SK-N-SH (cell line): ENCODE results near the gene SPDYA. TPM values are rescaled to one million over a fixed set of nuclear protein-coding genes. Genes with fewer than 3 reads are reported as not detected.

Source experiments
- CTCF ChIA-PET: fragments of 300-600, 350-600 bp; formaldehyde crosslinking; extraction: SDS; loops from one replicate; lab custom pipeline; 2021; lab: Yijun Ruan, JAX
- POLR2A ChIA-PET: fragments of 350-600 bp; sonication (Branson Sonifier 250); formaldehyde crosslinking; extraction: SDS; loops from one replicate; lab custom pipeline; 2020; ENCODE audit warnings: antibody characterized with exemption, inconsistent platforms; lab: Yijun Ruan, JAX
- DNase-seq: peaks from one replicate; pipeline ENCODE4 v3.0.0; 2012
- H2AFZ ChIP-seq: fragments of 200-600 bp; sonication (generic); 2 replicates; pipeline ENCODE4 v1.8.1; 2016; ENCODE audit warnings: antibody characterized with exemption, mild to moderate bottlenecking, low read depth
- H3F3A ChIP-seq: fragments of 200-600 bp; sonication (generic); replicated peaks from 2 replicates; pipeline ENCODE3; 2016; ENCODE audit warnings: antibody characterized with exemption, mild to moderate bottlenecking; ENCODE audit not compliant: insufficient read depth
- H3K27ac ChIP-seq, 2 experiments: fragments of 200-500 bp in 1 of 2; fragments of 200-600 bp in 1 of 2; sonication (Bioruptor generic) in 1 of 2; sonication (generic), shearing (Covaris generic) in 1 of 2; 2 replicates each; pipeline versions ENCODE4 v1.5.1 to v1.6.1; 2014 to 2016; ENCODE audit warnings: low read depth in 2 of 2, inconsistent platforms in 1 of 2, low read length in 1 of 2, mild to moderate bottlenecking in 1 of 2, mixed read lengths in 1 of 2
- H3K27me3 ChIP-seq: fragments of 200-600 bp; sonication (generic), shearing (Covaris generic); 2 replicates; pipeline ENCODE4 v1.6.1; 2016; ENCODE audit warnings: mixed run types; ENCODE audit not compliant: insufficient read depth
- H3K36me3 ChIP-seq, 2 experiments: fragments of 200-500 bp in 1 of 2; fragments of 200-600 bp in 1 of 2; sonication (Bioruptor generic) in 1 of 2; sonication (generic) in 1 of 2; replicated peaks in 1 of 2; 2 replicates each; pipeline versions ENCODE3 to v1.5.1; 2014 to 2016; ENCODE audit warnings: low read length in 1 of 2, mild to moderate bottlenecking in 1 of 2; ENCODE audit not compliant: insufficient read depth in 2 of 2, control insufficient read depth in 1 of 2
- H3K4me1 ChIP-seq, 2 experiments: fragments of 200-500 bp in 1 of 2; fragments of 200-600 bp in 1 of 2; sonication (Bioruptor generic) in 1 of 2; sonication (generic), shearing (Covaris generic) in 1 of 2; 2 replicates each; pipeline versions ENCODE4 v1.5.1 to v1.6.1; 2014 to 2016; ENCODE audit warnings: low read depth in 1 of 2, low read length in 1 of 2, mixed run types in 1 of 2; ENCODE audit not compliant: insufficient read depth in 2 of 2, control insufficient read depth in 1 of 2
- H3K4me2 ChIP-seq: fragments of 200-600 bp; sonication (generic), shearing (Covaris generic); 2 replicates; pipeline ENCODE4 v1.6.1; 2017; ENCODE audit warnings: mixed run types
- H3K4me3 ChIP-seq, 2 experiments: fragments of 200-500 bp in 1 of 2; fragments of 200-600 bp in 1 of 2; sonication (Bioruptor generic) in 1 of 2; sonication (generic), shearing (Covaris generic) in 1 of 2; 2 replicates each; pipeline versions ENCODE4 v1.5.1 to v1.8.1; 2014 to 2016; ENCODE audit warnings: low read depth in 2 of 2, inconsistent platforms in 1 of 2, low read length in 1 of 2, mild to moderate bottlenecking in 1 of 2, mixed read lengths in 1 of 2, moderate library complexity in 1 of 2
- H3K79me2 ChIP-seq: fragments of 200-600 bp; sonication (generic); 2 replicates; pipeline ENCODE4 v1.8.1; 2017; ENCODE audit warnings: mild to moderate bottlenecking; ENCODE audit not compliant: insufficient read depth
- H3K9ac ChIP-seq: fragments of 200-600 bp; sonication (generic); 2 replicates; pipeline ENCODE4 v1.6.1; 2017; ENCODE audit warnings: mixed run types
- H3K9me2 ChIP-seq: fragments of 200-600 bp; sonication (generic); 2 replicates; pipeline ENCODE4 v1.6.1; 2017; ENCODE audit warnings: mixed run types
- H3K9me3 ChIP-seq: fragments of 200-600 bp; sonication (generic); 2 replicates; pipeline ENCODE4 v1.6.1; 2017; ENCODE audit warnings: mixed run types, mild to moderate bottlenecking, moderate library complexity
- H4K20me1 ChIP-seq: fragments of 200-600 bp; sonication (generic); 2 replicates; pipeline ENCODE4 v1.6.1; 2017; ENCODE audit warnings: mild to moderate bottlenecking, mixed run types; ENCODE audit not compliant: insufficient read depth
- CTCF ChIP-seq: fragments of 200-600 bp; sonication (generic); IDR thresholded peaks from 2 replicates; pipeline ENCODE4 v1.6.1; 2017; ENCODE audit warnings: antibody characterized with exemption, mild to moderate bottlenecking, moderate library complexity
- ELF1 ChIP-seq: IDR thresholded peaks from 2 replicates; pipeline ENCODE4 v1.4.0; 2012
- EP300 ChIP-seq, 2 experiments: IDR thresholded peaks; 2 replicates each; pipeline versions ENCODE4 v1.4.0 to v1.6.1; 2012; ENCODE audit warnings: borderline replicate concordance in 1 of 2, low read depth in 1 of 2, low read length in 1 of 2
- FOSL2 ChIP-seq: IDR thresholded peaks from 2 replicates; pipeline ENCODE4 v1.4.0; 2012; ENCODE audit warnings: low read depth, mild to moderate bottlenecking, moderate library complexity, borderline replicate concordance
- GABPA ChIP-seq: IDR thresholded peaks from 2 replicates; pipeline ENCODE4 v1.4.0; 2012; ENCODE audit warnings: low read depth, mild to moderate bottlenecking
- GATA2 ChIP-seq: sonication (generic); formaldehyde crosslinking; IDR thresholded peaks from 2 replicates; pipeline ENCODE4 v1.5.0; 2020; ENCODE audit warnings: mild to moderate bottlenecking, missing genetic modification reagents
- JUND ChIP-seq: IDR thresholded peaks from 2 replicates; pipeline ENCODE4 v1.4.0; 2012
- MXI1 ChIP-seq: IDR thresholded peaks from 2 replicates; pipeline ENCODE4 v1.6.1; 2012; ENCODE audit warnings: mild to moderate bottlenecking, low read depth, low read length, improper control_type of control experiment
- NFIC ChIP-seq: IDR thresholded peaks from 2 replicates; pipeline ENCODE4 v1.4.0; 2012; ENCODE audit warnings: borderline replicate concordance
- NRF1 ChIP-seq: IDR thresholded peaks from 2 replicates; pipeline ENCODE4 v1.6.1; 2012; ENCODE audit warnings: low read depth, mild to moderate bottlenecking, low read length
- POLR2AphosphoS5 ChIP-seq: IDR thresholded peaks from 2 replicates; pipeline ENCODE4 v1.6.1; 2012; ENCODE audit warnings: low read depth, low read length
- RFX5 ChIP-seq: IDR thresholded peaks from 2 replicates; pipeline ENCODE4 v1.6.1; 2012; ENCODE audit warnings: mild to moderate bottlenecking, improper control_type of control experiment, low read length
- RXRA ChIP-seq: IDR thresholded peaks from 2 replicates; pipeline ENCODE4 v1.4.0; 2012; ENCODE audit warnings: low read depth, mild to moderate bottlenecking, borderline replicate concordance
- SMC3 ChIP-seq: IDR thresholded peaks from 2 replicates; pipeline ENCODE4 v1.6.1; 2012; ENCODE audit warnings: low read depth, low read length, improper control_type of control experiment
- USF1 ChIP-seq: IDR thresholded peaks from 2 replicates; pipeline ENCODE4 v1.4.0; 2012; ENCODE audit warnings: low read depth, borderline replicate concordance
- YY1 ChIP-seq: IDR thresholded peaks from 2 replicates; pipeline ENCODE4 v1.4.0; 2012; ENCODE audit warnings: low read depth, mild to moderate bottlenecking
- WGBS: methylation state at CpG from one replicate; pipeline ENCODE4 v1.1.6; 2017; ENCODE audit warnings: low lambda C conversion rate; 5-methylcytosine and 5-hydroxymethylcytosine counted together
- polyA plus RNA-seq, 3 experiments: library from polyadenylated mRNA; depleted of rRNA; stranded (reverse); fragments of >200 nt; gene quantifications; 2 replicates each; pipeline ENCODE4 v1.2.3, GENCODE V29; 2012
- TF ChIP-seq, protein P1 (sequence below): fragments of 150-350 bp; IDR thresholded peaks from 2 replicates; pipeline ENCODE4 v1.6.1; 2017; ENCODE audit warnings: antibody characterized with exemption, low read length, low read depth, borderline replicate concordance
- TF ChIP-seq, protein P2 (sequence below): IDR thresholded peaks from 2 replicates; pipeline ENCODE4 v1.4.0; 2012; ENCODE audit warnings: low read depth
- TF ChIP-seq, protein P3 (sequence below): IDR thresholded peaks from 2 replicates; pipeline ENCODE4 v1.4.0; 2012; ENCODE audit warnings: low read depth, borderline replicate concordance
- TF ChIP-seq, protein P4 (sequence below): fragments of 150-350 bp; IDR thresholded peaks from 2 replicates; pipeline ENCODE4 v1.6.1; 2016; ENCODE audit warnings: mild to moderate bottlenecking, low read depth, low read length

SPDYA gene
- polyA plus RNA-seq, 1 of the 3 experiments (the other 2 are of a cell fraction), result not detected

GRCh38 chr2:28767337-28767736 is 43.3 kb upstream of the SPDYA start:
- Histone ChIP-seq H3K27ac (no peak overlapping the region), H3K9ac (no peak overlapping the region), H3K9me2 (no peaks in the 10 kb centered on the region), H3K27me3 (no peaks in the 10 kb centered on the region), H3F3A (peaks cover 18% of the 10 kb centered on the region), H2AFZ (no peak overlapping the region), H3K9me3 (no peaks in the 10 kb centered on the region), H3K4me2 (no peak overlapping the region), H4K20me1 (peaks cover 98% of the 10 kb centered on the region), H3K4me1 (peaks cover 3 to 21% of the 10 kb centered on the region in 2 experiments; a peak in 3 of 4 replicates), H3K36me3 (peaks cover 0 to 20% of the 10 kb centered on the region in 2 experiments), H3K4me3 (no peak overlapping the region), H3K79me2 (peaks cover 100% of the 10 kb centered on the region)
- ChIA-PET CTCF (interaction anchor here (0.6 to 1.6 kb wide), 2 partner anchors 9 to 16 kb away, joined by 3 read pairs; no protein-coding TSS in a partner anchor), POLR2A (no interaction called here)
- WGBS, result 95% methylated on average over 3 of the region's 3 CpGs
- DNase-seq, result no peak
- TF ChIP-seq USF1, result no peak
- TF ChIP-seq MXI1, result no peak
- no peak for TF ChIP-seq NFIC
- TF ChIP-seq POLR2AphosphoS5, result no peak
- no peak for TF ChIP-seq ELF1
- TF ChIP-seq GABPA, result no peak

DNA sequence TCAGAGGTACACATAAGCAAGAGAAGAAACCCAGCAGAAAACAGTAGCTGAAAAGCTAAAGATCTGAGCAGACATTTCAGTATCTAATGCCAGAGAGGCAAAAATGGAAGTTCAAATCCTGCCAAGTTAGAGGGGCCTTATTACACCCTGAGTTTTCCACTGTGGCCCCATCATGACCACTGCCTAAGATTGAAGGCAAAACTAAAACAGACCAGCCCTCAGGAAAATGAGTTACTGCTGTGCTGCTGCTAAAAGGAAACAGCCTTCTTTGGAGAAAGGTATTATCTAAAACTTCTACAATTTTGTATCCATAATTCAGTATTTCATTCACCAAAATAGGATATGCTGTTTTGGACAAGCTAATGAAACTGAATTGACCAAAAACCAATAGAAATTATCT is 42.2 kb upstream of the SPDYA start:
- H3K27ac ChIP-seq, result no peak overlapping the region
- H3K79me2 ChIP-seq, result peaks cover 100% of the 10 kb centered on the region
- ChIA-PET POLR2A (no interaction called here), CTCF (interaction anchor here (0.6 to 1.6 kb wide), 2 partner anchors 10 to 31 kb away, joined by 3 read pairs; no protein-coding TSS in a partner anchor)
- H3K9me3 ChIP-seq, result no peaks in the 10 kb centered on the region
- H3K9me2 ChIP-seq, result no peaks in the 10 kb centered on the region
- H3K36me3 ChIP-seq, result peaks cover 0 to 15% of the 10 kb centered on the region in 2 experiments
- no peaks in the 10 kb centered on the region for H3K27me3 ChIP-seq
- peaks cover 0 to 21% of the 10 kb centered on the region in 2 experiments; a peak in 2 of 4 replicates for H3K4me1 ChIP-seq
- H3F3A ChIP-seq, result peaks cover 18% of the 10 kb centered on the region
- no peak for DNase-seq
- H2AFZ ChIP-seq, result no peak overlapping the region
- TF ChIP-seq CTCF (no peak), RFX5 (no peak), YY1 (no peak), POLR2AphosphoS5 (no peak), FOSL2 (no peak), GATA2 (no peak), JUND (no peak), NRF1 (no peak), EP300 (IDR thresholded peaks at IDR 0.05; ENCODE audit: borderline replicate concordance in 1 of 2, low read depth in 1 of 2, low read length in 1 of 2) (no peak), SMC3 (no peak), RXRA (no peak)
- TF ChIP-seq, protein P1, sequence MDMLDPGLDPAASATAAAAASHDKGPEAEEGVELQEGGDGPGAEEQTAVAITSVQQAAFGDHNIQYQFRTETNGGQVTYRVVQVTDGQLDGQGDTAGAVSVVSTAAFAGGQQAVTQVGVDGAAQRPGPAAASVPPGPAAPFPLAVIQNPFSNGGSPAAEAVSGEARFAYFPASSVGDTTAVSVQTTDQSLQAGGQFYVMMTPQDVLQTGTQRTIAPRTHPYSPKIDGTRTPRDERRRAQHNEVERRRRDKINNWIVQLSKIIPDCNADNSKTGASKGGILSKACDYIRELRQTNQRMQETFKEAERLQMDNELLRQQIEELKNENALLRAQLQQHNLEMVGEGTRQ, result no peak
- TF ChIP-seq, protein P2, sequence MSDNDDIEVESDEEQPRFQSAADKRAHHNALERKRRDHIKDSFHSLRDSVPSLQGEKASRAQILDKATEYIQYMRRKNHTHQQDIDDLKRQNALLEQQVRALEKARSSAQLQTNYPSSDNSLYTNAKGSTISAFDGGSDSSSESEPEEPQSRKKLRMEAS, result no peak
- TF ChIP-seq, protein P3, sequence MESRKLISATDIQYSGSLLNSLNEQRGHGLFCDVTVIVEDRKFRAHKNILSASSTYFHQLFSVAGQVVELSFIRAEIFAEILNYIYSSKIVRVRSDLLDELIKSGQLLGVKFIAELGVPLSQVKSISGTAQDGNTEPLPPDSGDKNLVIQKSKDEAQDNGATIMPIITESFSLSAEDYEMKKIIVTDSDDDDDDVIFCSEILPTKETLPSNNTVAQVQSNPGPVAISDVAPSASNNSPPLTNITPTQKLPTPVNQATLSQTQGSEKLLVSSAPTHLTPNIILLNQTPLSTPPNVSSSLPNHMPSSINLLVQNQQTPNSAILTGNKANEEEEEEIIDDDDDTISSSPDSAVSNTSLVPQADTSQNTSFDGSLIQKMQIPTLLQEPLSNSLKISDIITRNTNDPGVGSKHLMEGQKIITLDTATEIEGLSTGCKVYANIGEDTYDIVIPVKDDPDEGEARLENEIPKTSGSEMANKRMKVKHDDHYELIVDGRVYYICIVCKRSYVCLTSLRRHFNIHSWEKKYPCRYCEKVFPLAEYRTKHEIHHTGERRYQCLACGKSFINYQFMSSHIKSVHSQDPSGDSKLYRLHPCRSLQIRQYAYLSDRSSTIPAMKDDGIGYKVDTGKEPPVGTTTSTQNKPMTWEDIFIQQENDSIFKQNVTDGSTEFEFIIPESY, result no peak
- TF ChIP-seq, protein P4, sequence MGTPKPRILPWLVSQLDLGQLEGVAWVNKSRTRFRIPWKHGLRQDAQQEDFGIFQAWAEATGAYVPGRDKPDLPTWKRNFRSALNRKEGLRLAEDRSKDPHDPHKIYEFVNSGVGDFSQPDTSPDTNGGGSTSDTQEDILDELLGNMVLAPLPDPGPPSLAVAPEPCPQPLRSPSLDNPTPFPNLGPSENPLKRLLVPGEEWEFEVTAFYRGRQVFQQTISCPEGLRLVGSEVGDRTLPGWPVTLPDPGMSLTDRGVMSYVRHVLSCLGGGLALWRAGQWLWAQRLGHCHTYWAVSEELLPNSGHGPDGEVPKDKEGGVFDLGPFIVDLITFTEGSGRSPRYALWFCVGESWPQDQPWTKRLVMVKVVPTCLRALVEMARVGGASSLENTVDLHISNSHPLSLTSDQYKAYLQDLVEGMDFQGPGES, result no peak
- TF ChIP-seq, all 33 proteins: peak for 0
- Histone ChIP-seq H3K4me2 (no peak overlapping the region), H3K9ac (no peak overlapping the region), H4K20me1 (peaks cover 98% of the 10 kb centered on the region), H3K4me3 (no peak overlapping the region)
